Type B pancreatic cell (in vitro differentiated cells): ENCODE measurements around the gene GIMAP8. TPM values are rescaled to one million over a fixed set of nuclear protein-coding genes. Genes with fewer than 3 reads are reported as not detected.

Experiments used
- DNase-seq: peaks from one replicate; pipeline ENCODE4 v3.0.0; 2021; ENCODE audit warnings: mixed read lengths; ENCODE audit not compliant: unreplicated experiment; ENCODE audit errors: extremely low spot score
- H3K27ac Mint-ChIP-seq: 2 replicates; pipeline ENCODE4 v1.8.0; 2021; ENCODE audit warnings: mild to moderate bottlenecking, mixed read lengths
- H3K27me3 Mint-ChIP-seq: 2 replicates; pipeline ENCODE4 v1.8.0; 2021; ENCODE audit warnings: mixed read lengths
- H3K36me3 Mint-ChIP-seq: 2 replicates; pipeline ENCODE4 v1.8.0; 2021; ENCODE audit warnings: mixed read lengths
- H3K4me1 Mint-ChIP-seq: one replicate; pipeline ENCODE4 v1.8.0; 2021; ENCODE audit warnings: mixed read lengths; ENCODE audit not compliant: unreplicated experiment
- H3K4me3 Mint-ChIP-seq: 2 replicates; pipeline ENCODE4 v1.8.0; 2021; ENCODE audit warnings: mild to moderate bottlenecking, mixed read lengths
- H3K9me3 Mint-ChIP-seq: 2 replicates; pipeline ENCODE4 v1.8.0; 2021; ENCODE audit warnings: mixed read lengths
- total RNA-seq: library from RNA; stranded (reverse); gene quantifications from 2 replicates; pipeline ENCODE4 v1.2.1, GENCODE V29; 2021; ENCODE audit warnings: low replicate concordance
- TF ChIP-seq, protein P1 (sequence below): fragments of 200-600 bp; sonication (generic); conservative IDR thresholded peaks from 2 replicates; pipeline ENCODE4 v1.5.0; 2021; ENCODE audit warnings: antibody characterized with exemption, mild to moderate bottlenecking

Gene GIMAP8
- total RNA-seq, 1 donor from 2014 or later: not detected

DNA sequence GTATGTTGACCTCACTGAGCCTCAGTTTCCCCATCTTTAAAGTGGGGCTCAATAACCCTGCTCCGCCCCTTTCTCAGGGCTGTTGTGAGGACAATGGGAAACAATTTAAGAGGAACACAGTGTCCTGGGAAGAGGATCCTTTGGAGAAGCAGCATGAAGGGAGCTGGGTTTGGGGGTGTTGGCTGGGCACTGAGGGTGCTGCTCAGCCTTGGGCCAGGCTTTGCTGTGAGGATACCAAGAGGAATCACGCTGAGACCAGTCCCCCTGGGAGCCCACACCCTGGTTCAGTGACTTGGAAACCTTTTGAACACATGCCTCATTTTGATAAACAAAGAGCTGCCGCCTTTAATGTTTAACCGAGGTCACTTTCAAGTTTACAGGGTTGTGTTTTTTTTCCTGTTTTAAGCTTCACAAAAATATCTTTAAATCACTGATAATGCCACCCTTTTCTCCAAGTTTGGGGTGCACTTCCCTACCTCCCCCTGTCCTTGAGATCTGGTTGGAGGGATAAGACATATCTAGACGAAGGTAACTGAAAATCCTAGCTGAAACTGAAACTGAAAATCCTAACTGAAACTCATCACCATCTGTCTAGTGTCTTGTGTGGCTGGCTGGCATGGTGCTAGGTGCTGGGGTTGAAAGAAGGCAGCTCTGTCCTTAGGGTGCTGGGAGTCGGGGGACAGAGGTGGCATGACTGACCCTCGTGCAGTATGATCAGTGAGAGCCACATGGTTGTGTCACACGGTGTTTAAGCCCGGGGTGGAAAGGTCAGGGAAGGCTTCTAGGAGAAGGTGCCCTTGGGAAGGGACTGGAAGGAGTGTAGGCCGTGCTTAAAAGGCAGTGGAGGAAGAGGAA is 43.6 kb upstream of the GIMAP8 start:
- no peak for DNase-seq
- peaks cover 55% of the 10 kb centered on the region for H3K4me1 Mint-ChIP-seq

DNA sequence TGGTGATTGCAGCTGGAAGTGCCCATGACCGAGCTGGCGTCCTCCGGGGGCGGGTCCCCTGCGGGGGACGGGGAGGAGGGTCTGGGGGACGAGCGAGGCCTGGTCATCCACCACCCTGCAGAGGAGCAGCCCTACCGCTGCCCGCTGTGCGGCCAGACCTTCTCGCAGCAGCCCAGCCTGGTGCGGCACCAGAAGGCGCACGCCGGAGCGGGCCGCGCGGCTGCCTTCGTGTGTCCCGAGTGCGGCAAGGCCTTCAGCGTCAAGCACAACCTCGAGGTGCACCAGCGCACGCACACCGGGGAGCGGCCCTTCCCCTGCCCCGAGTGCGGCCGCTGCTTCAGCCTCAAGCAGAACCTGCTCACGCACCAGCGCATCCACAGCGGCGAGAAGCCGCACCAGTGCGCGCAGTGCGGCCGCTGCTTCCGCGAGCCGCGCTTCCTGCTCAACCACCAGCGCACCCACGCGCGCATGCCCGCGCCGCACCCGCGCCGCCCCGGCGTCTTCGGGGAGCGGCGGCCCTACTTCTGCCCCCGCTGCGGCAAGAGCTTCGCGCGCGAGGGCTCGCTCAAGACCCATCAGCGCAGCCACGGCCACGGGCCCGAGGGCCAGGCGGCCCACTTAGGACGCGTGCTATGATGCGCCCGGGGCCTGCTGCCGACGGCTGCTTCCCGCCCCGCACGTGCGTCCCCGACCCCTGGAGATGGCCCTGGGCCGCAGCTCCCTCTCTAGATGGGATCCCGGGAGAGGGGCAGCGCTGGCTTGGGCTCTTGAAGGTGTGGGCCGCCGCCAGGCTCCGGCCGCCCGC is 42.6 kb upstream of the GIMAP8 start:
- peaks cover 45% of the 10 kb centered on the region for H3K4me1 Mint-ChIP-seq
- H3K9me3 Mint-ChIP-seq: no peaks in the 10 kb centered on the region
- no peak for DNase-seq
- H3K4me3 Mint-ChIP-seq: no peak overlapping the region
- peaks cover 13% of the 10 kb centered on the region for H3K36me3 Mint-ChIP-seq
- H3K27ac Mint-ChIP-seq: no peak overlapping the region
- H3K27me3 Mint-ChIP-seq: no peaks in the 10 kb centered on the region
- TF ChIP-seq, protein P1, sequence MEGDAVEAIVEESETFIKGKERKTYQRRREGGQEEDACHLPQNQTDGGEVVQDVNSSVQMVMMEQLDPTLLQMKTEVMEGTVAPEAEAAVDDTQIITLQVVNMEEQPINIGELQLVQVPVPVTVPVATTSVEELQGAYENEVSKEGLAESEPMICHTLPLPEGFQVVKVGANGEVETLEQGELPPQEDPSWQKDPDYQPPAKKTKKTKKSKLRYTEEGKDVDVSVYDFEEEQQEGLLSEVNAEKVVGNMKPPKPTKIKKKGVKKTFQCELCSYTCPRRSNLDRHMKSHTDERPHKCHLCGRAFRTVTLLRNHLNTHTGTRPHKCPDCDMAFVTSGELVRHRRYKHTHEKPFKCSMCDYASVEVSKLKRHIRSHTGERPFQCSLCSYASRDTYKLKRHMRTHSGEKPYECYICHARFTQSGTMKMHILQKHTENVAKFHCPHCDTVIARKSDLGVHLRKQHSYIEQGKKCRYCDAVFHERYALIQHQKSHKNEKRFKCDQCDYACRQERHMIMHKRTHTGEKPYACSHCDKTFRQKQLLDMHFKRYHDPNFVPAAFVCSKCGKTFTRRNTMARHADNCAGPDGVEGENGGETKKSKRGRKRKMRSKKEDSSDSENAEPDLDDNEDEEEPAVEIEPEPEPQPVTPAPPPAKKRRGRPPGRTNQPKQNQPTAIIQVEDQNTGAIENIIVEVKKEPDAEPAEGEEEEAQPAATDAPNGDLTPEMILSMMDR: no peak

More for the DNA sequence above, 43.6 kb upstream of the GIMAP8 start:
- H3K4me3 Mint-ChIP-seq: peak overlapping the region; percentile 98
- TF ChIP-seq, protein P1: no peak
- no peaks in the 10 kb centered on the region for H3K27me3 Mint-ChIP-seq
- H3K36me3 Mint-ChIP-seq: peaks cover 13% of the 10 kb centered on the region
- H3K9me3 Mint-ChIP-seq: no peaks in the 10 kb centered on the region
- H3K27ac Mint-ChIP-seq: peak overlapping the region; percentile 81

DNA sequence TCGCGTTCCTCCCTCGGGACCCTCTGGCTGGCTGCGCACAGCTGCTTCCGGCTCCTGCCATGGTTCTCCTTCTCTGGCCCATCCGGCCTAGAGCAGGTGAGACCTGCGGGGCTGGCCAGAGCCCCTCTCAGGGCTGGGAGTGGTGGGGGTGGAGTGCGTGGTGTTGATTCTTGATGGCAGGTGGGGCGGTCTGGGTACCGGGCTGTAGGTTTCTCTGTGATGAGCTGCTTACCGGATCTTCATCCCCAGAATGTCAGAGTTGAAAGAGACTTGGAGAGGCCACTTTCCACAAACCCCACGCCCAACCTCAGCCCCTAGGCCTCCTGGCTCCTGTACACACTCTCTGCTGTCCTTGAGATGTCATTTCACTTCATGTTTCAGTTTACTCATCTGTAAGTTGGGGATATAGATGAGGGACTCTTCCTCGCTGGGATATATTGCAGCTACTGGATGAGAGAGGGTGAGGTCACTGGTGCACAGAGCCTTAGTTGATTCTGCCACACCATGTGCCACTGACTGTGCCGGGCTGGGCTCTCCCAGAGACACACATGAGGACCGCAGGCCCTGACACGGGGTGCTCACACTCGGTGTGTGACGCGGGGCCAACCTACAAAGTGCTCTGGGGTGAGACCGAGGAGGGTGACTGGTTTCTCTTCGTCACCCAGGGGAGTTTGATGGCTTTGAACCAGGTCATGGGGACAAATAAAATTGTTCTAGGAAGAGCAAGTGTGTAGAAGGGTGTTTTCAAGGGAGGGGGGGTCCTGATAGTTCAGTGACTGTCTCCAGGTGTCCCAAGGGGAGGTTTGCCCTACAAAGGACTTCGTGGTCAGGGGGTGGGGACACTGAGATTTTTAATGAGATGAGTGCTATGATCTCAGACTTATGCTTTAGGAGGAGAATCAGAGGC is 41.8 kb upstream of the GIMAP8 start:
- Mint-ChIP-seq H3K4me3 (peak overlapping the region; percentile 26), H3K27me3 (no peaks in the 10 kb centered on the region), H3K9me3 (no peaks in the 10 kb centered on the region), H3K36me3 (peaks cover 13% of the 10 kb centered on the region), H3K4me1 (peaks cover 37% of the 10 kb centered on the region), H3K27ac (peak overlapping the region; percentile 48)
- TF ChIP-seq, protein P1: no peak
- DNase-seq: no peak

DNA sequence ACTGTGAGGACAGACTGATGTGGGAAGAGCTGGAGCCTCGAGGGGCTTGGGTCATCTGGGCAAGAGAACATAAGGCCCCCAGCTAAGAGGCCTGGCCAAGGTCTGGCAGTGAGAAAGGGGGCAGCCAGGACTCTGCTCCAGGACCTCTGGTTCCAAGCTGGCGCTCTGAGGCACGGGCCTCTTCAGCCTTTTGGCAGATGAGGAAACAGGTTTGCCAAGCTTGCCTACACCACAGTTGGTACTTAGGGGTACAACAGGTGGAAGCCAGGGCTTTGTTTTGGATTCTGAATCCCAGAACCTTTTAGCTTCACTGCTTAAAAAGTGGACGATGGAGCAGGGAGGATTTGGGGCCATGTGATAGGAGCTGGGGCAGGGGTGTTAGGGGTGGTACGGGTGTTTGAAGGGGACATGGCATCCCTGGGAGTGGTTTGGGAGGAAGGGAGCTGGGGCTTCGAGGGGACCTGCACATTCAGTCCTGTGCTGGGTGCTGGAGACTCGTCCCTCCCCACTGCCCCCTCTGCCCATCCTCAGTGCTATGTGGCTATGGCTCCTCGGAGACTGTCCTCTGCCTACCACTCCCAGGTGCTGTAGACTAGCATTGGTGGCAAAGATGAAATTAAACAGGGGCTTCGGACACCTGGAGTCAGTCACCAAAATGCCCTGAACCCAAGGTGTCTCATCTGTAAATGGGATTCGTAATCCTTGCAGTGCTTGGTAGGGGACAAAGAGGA is 41.0 kb upstream of the GIMAP8 start:
- Mint-ChIP-seq H3K36me3 (peaks cover 13% of the 10 kb centered on the region), H3K4me3 (no peak overlapping the region), H3K27me3 (no peaks in the 10 kb centered on the region), H3K27ac (no peak overlapping the region), H3K9me3 (no peaks in the 10 kb centered on the region), H3K4me1 (peaks cover 30% of the 10 kb centered on the region)
- TF ChIP-seq, protein P1: no peak
- DNase-seq: no peak
